Hepatocyte (in vitro differentiated cells): Measurements from ENCODE around the gene ADIPOR1.

ENCODE experiments used
- CTCF ChIP-seq: fragments of 200-600 bp; sonication (generic); IDR thresholded peaks from 2 replicates; pipeline ENCODE4 v1.5.1; 2016; ENCODE audit warnings: antibody characterized with exemption, mild to moderate bottlenecking; ENCODE audit not compliant: poor library complexity
- EZH2 ChIP-seq: fragments of 200-600 bp; sonication (generic); IDR thresholded peaks from 2 replicates; pipeline ENCODE4 v1.6.1; 2016; ENCODE audit warnings: antibody characterized with exemption, mild to moderate bottlenecking, borderline replicate concordance
- EZH2phosphoT487 ChIP-seq: fragments of 200-600 bp; sonication (generic); IDR thresholded peaks from one replicate; pipeline ENCODE4 v1.6.1; 2018; ENCODE audit warnings: antibody characterized with exemption, mild to moderate bottlenecking, low read depth, moderate library complexity; ENCODE audit not compliant: unreplicated experiment, severe bottlenecking

GRCh38 chr1:202915146-202915545 lies 43.0 kb downstream of the ADIPOR1 start:
- TF ChIP-seq CTCF (no peak), EZH2 (no peak), EZH2phosphoT487 (no peak)
